ENCODE measurements around the gene RBM33. TPM values are rescaled to one million over a fixed set of nuclear protein-coding genes. Genes with fewer than 3 reads are reported as not detected.

RBM33 gene
- total and polyA plus RNA-seq, 8 donors: 7.5 to 182 (median 60.5) TPM

- WGBS, 5 donors: 90 to 95% (median 93%) methylated on average over 3 of the region's 3 CpGs
- no peak for TF ChIP-seq CTCF (IDR thresholded peaks at IDR 0.05)
- no peak for TF ChIP-seq EP300 (IDR thresholded peaks at IDR 0.05)
- no peak for TF ChIP-seq POLR2AphosphoS5 (IDR thresholded peaks at IDR 0.05)
- TF ChIP-seq POLR2A (IDR thresholded peaks at IDR 0.05): no peak
- intact Hi-C loops (cut with DNase I; ENCODE audit: low total_unique reads): loop anchor here (10.0 kb wide), 1 partner anchor 76 kb away; no protein-coding TSS in a partner anchor
- no peak for DNase-seq
- no peaks in the 10 kb centered on the region for H3K27me3 ChIP-seq
- no peak overlapping the region for H3K4me3 ChIP-seq
- peaks cover 0 to 16% (median 7%) of the 10 kb centered on the region in 4 donors for H3K9me3 ChIP-seq
- H3K4me1 ChIP-seq: peaks cover 19 to 65% (median 52%) of the 10 kb centered on the region in 4 donors
- no peak overlapping the region for H3K27ac ChIP-seq
- peaks cover 0 to 22% (median 19%) of the 10 kb centered on the region in 4 donors for H3K36me3 ChIP-seq
Measured at GRCh38 chr7:155648752-155649339, 4.4 kb downstream of the RBM33 start.

GRCh38 chr7:155649588-155649987 is 5.1 kb downstream of the RBM33 start:
- TF ChIP-seq POLR2A (IDR thresholded peaks at IDR 0.05) (no peak), POLR2AphosphoS5 (IDR thresholded peaks at IDR 0.05) (no peak), CTCF (IDR thresholded peaks at IDR 0.05) (no peak), EP300 (IDR thresholded peaks at IDR 0.05) (no peak)
- 90 to 96% (median 94%) methylated on average over 2 of the region's 2 CpGs for WGBS, 5 donors
- peaks cover 25 to 73% (median 57%) of the 10 kb centered on the region in 4 donors for H3K4me1 ChIP-seq
- H3K27me3 ChIP-seq: no peaks in the 10 kb centered on the region
- no peak overlapping the region for H3K4me3 ChIP-seq
- H3K9me3 ChIP-seq: peaks cover 0 to 16% (median 7%) of the 10 kb centered on the region in 4 donors
- peaks cover 0 to 22% (median 19%) of the 10 kb centered on the region in 4 donors for H3K36me3 ChIP-seq
- DNase-seq: no peak
- intact Hi-C loops (cut with DNase I; ENCODE audit: low total_unique reads): loop anchor here (10.0 kb wide), 1 partner anchor 75 kb away; no protein-coding TSS in a partner anchor
- no peak overlapping the region for H3K27ac ChIP-seq

- no peak overlapping the region for H3K27ac ChIP-seq
- H3K9me3 ChIP-seq: peaks cover 0 to 16% (median 7%) of the 10 kb centered on the region in 4 donors
- H3K4me3 ChIP-seq: no peak overlapping the region
- H3K36me3 ChIP-seq: peaks cover 0 to 18% (median 15%) of the 10 kb centered on the region in 4 donors
- no peaks in the 10 kb centered on the region for H3K27me3 ChIP-seq
- WGBS, 5 donors: 63 to 78% (median 72%) methylated on average over 6 of the region's 6 CpGs
- DNase-seq: no peak
- no peak for TF ChIP-seq POLR2A (IDR thresholded peaks at IDR 0.05)
- TF ChIP-seq EP300 (IDR thresholded peaks at IDR 0.05): no peak
- TF ChIP-seq POLR2AphosphoS5 (IDR thresholded peaks at IDR 0.05): no peak
- TF ChIP-seq CTCF (IDR thresholded peaks at IDR 0.05): no peak
- intact Hi-C loops (cut with DNase I; ENCODE audit: low total_unique reads): no loop called here
- peaks cover 29 to 72% (median 49%) of the 10 kb centered on the region in 4 donors for H3K4me1 ChIP-seq
Measured at GRCh38 chr7:155652156-155653114, 8.0 kb downstream of the RBM33 start.

GRCh38 chr7:155653803-155654202 is 9.3 kb downstream of the RBM33 start:
- H3K4me3 ChIP-seq: no peak overlapping the region
- peaks cover 0 to 5% (median 4%) of the 10 kb centered on the region in 4 donors for H3K36me3 ChIP-seq
- DNase-seq: no peak
- WGBS, 5 donors: 62 to 71% (median 66%) methylated on average over 2 of the region's 2 CpGs
- H3K27me3 ChIP-seq: no peaks in the 10 kb centered on the region
- intact Hi-C loops (cut with DNase I; ENCODE audit: low total_unique reads): no loop called here
- H3K4me1 ChIP-seq: peaks cover 31 to 80% (median 56%) of the 10 kb centered on the region in 4 donors
- TF ChIP-seq POLR2AphosphoS5 (IDR thresholded peaks at IDR 0.05) (no peak), EP300 (IDR thresholded peaks at IDR 0.05) (no peak)
- H3K9me3 ChIP-seq: peaks cover 0 to 12% (median 3%) of the 10 kb centered on the region in 4 donors
- no peak overlapping the region for H3K27ac ChIP-seq
